ENCODE results near the gene CDKAL1. TPM values are rescaled to one million over a fixed set of nuclear protein-coding genes. Genes with fewer than 3 reads are reported as not detected.

CDKAL1 gene
- total and polyA plus RNA-seq, 2 donors (not counting 3 experiments of a cell fraction or from before 2014, with no cell fraction given), result 6.1 to 20.5 TPM

DNA sequence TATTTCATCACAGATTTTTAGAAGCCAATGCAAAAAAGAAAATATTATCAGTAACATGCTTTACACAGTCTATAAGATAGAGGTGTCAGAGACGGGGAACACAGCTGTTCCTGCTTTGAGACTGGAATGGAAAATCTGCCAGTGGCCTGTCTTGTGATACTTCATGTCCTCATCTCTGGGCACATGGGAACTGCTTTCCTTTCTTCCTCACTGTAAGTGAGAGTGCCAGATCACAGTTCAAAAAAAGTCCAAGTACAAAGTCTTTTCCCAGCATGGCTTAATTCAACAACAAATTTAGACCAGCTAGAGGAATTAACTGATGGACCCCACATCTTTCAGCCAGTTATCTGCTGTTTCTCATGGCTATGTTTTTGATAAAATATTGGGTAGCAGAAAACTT is 490.4 kb downstream of the CDKAL1 start:
- FAIRE-seq (no peak), DNase-seq (ENCODE audit: low read depth, low spot score) (peak; percentile 17)
- no peaks in the 10 kb centered on the region for H4K20me1 ChIP-seq (replicated peaks; ENCODE audit: control insufficient read depth, extremely low read depth, insufficient read depth, low read length)
- no peaks in the 10 kb centered on the region for H3K27me3 ChIP-seq (ENCODE audit: control insufficient read depth in 2 of 2, insufficient read depth in 2 of 2, low read length in 2 of 2)
- H3K9me1 ChIP-seq (replicated peaks; ENCODE audit: control insufficient read depth, extremely low read depth, insufficient read depth, low read length), result no peaks in the 10 kb centered on the region
- no peak overlapping the region for H3K9ac ChIP-seq (replicated peaks; ENCODE audit: extremely low read depth, insufficient read depth, low read length)
- H3K4me3 ChIP-seq (replicated peaks in 1 of 3; ENCODE audit: insufficient read depth in 1 of 3, low read depth in 1 of 3, low read length in 3 of 3), result no peak overlapping the region
- intact Hi-C loops (cut with micrococcal nuclease), result loop anchor here (5.0 kb wide), 1 partner anchor 43 kb away; no protein-coding TSS in a partner anchor
- H3K4me2 ChIP-seq (ENCODE audit: insufficient read depth, low read length), result no peak overlapping the region
- H3K27ac ChIP-seq (ENCODE audit: insufficient read depth, low read depth, low read length), result no peak overlapping the region
- no peaks in the 10 kb centered on the region for H3K79me2 ChIP-seq (ENCODE audit: control insufficient read depth, insufficient read depth, low read length)
- no peaks in the 10 kb centered on the region for H3K9me3 ChIP-seq (replicated peaks; ENCODE audit: control insufficient read depth, insufficient read depth, low read length)
- no TSS peak for BruUV-seq (replicated peaks)
- dilution Hi-C loops (cut with MboI; ENCODE audit: extremely low pct_ligation_motif_present, low sequenced_read_pairs), result no loop called here
- H3K36me3 ChIP-seq (ENCODE audit: control insufficient read depth in 2 of 2, extremely low read depth in 1 of 2, insufficient read depth in 2 of 2, low read length in 2 of 2), result no peaks in the 10 kb centered on the region
- peaks cover 40% of the 10 kb centered on the region for H3K4me1 ChIP-seq (ENCODE audit: control insufficient read depth, extremely low read depth, insufficient read depth, low read length)
- no peak overlapping the region for H2AFZ ChIP-seq (ENCODE audit: low read depth, low read length)
- no peak for TF ChIP-seq EZH2 (IDR thresholded peaks at IDR 0.05; ENCODE audit: borderline replicate concordance, low read depth, low read length, severe bottlenecking)
- no peak for TF ChIP-seq GATA2 (IDR thresholded peaks at IDR 0.05; ENCODE audit: insufficient read depth, insufficient read length, low read depth, low read length)
- ChIA-PET POLR2A (no interaction called here), CTCF (no interaction called here)

DNA sequence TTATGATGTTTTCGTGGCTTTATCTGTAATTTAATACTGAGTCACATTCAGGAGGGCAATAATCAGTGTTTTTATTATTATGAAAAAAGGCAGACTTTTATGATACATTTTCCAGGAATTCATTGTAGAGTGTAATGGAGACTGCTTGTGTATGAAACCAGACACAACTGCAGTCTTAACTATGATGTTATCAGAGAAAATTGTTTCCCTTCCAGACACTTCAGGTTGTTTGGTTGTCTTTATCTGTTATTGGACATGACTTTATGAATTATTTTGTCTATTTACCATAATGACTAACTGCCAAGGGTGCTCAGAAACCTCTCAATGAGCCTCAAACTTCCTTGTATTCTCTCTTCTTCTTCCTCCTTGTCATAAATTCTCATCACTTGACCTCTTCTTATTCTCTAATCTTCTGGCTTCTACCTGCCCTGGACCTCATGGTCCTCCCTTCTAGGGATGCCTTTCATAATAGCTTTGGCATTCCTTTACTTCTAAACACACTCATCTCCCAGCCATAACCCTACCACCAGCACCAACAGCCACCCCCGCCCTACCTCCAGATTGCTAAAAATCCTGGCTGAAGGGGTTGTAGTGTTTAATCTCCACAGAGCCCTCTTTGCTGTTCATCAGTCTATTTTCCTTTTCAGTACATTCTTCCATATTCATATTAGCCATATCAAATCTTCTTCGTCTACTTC is 492.5 kb downstream of the CDKAL1 start:
- H4K20me1 ChIP-seq (replicated peaks; ENCODE audit: control insufficient read depth, extremely low read depth, insufficient read depth, low read length), result no peaks in the 10 kb centered on the region
- H2AFZ ChIP-seq (ENCODE audit: low read depth, low read length), result no peak overlapping the region
- H3K9ac ChIP-seq (replicated peaks; ENCODE audit: extremely low read depth, insufficient read depth, low read length), result peak overlapping the region; percentile 59
- intact Hi-C loops (cut with micrococcal nuclease) (loop anchor here (1.0 to 5.0 kb wide), 6 partner anchors 22 to 161 kb away; no protein-coding TSS in a partner anchor), dilution Hi-C loops (cut with MboI; ENCODE audit: extremely low pct_ligation_motif_present, low sequenced_read_pairs) (no loop called here)
- ChIA-PET POLR2A (no interaction called here), CTCF (interaction anchor here (1.0 kb wide), 1 partner anchor 561 kb away, joined by 3 read pairs; no protein-coding TSS in a partner anchor)
- H3K79me2 ChIP-seq (ENCODE audit: control insufficient read depth, insufficient read depth, low read length), result no peaks in the 10 kb centered on the region
- DNase-seq (ENCODE audit: low read depth, low spot score) (peak; percentile 90), FAIRE-seq (peak; percentile 56)
- no peaks in the 10 kb centered on the region for H3K36me3 ChIP-seq (ENCODE audit: control insufficient read depth in 2 of 2, extremely low read depth in 1 of 2, insufficient read depth in 2 of 2, low read length in 2 of 2)
- BruUV-seq (replicated peaks), result no TSS peak
- H3K4me1 ChIP-seq (ENCODE audit: control insufficient read depth, extremely low read depth, insufficient read depth, low read length), result peaks cover 40% of the 10 kb centered on the region
- H3K27me3 ChIP-seq (ENCODE audit: control insufficient read depth in 2 of 2, insufficient read depth in 2 of 2, low read length in 2 of 2), result no peaks in the 10 kb centered on the region
- no peak for TF ChIP-seq EZH2 (IDR thresholded peaks at IDR 0.05; ENCODE audit: borderline replicate concordance, low read depth, low read length, severe bottlenecking)
- TF ChIP-seq, protein P1, sequence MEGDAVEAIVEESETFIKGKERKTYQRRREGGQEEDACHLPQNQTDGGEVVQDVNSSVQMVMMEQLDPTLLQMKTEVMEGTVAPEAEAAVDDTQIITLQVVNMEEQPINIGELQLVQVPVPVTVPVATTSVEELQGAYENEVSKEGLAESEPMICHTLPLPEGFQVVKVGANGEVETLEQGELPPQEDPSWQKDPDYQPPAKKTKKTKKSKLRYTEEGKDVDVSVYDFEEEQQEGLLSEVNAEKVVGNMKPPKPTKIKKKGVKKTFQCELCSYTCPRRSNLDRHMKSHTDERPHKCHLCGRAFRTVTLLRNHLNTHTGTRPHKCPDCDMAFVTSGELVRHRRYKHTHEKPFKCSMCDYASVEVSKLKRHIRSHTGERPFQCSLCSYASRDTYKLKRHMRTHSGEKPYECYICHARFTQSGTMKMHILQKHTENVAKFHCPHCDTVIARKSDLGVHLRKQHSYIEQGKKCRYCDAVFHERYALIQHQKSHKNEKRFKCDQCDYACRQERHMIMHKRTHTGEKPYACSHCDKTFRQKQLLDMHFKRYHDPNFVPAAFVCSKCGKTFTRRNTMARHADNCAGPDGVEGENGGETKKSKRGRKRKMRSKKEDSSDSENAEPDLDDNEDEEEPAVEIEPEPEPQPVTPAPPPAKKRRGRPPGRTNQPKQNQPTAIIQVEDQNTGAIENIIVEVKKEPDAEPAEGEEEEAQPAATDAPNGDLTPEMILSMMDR (IDR thresholded peaks at IDR 0.05; ENCODE audit: extremely low read depth in 1 of 2, insufficient read depth in 1 of 2, low read depth in 1 of 2, low read length in 2 of 2), result no peak
- peak; percentile 38 for TF ChIP-seq JUN (IDR thresholded peaks at IDR 0.05; ENCODE audit: borderline replicate concordance, insufficient read depth, insufficient read length, low read depth)
- TF ChIP-seq POLR2A (IDR thresholded peaks at IDR 0.05; ENCODE audit: low read depth, low read length), result peak; percentile 32
- no peak for TF ChIP-seq MAX (IDR thresholded peaks at IDR 0.05; ENCODE audit: insufficient read depth, insufficient read length)
- TF ChIP-seq POLR2AphosphoS5 (IDR thresholded peaks at IDR 0.05; ENCODE audit: insufficient read depth, low read depth, low read length), result peak; percentile 64
- no peak for TF ChIP-seq MYC (IDR thresholded peaks at IDR 0.05; ENCODE audit: low read depth, low read length)
- peak; percentile 55 for TF ChIP-seq FOS (IDR thresholded peaks at IDR 0.05; ENCODE audit: borderline replicate concordance, insufficient read depth, low read length)
- peak; percentile 91 for TF ChIP-seq GATA2 (IDR thresholded peaks at IDR 0.05; ENCODE audit: insufficient read depth, insufficient read length, low read depth, low read length)
- peak overlapping the region; percentile 96 for H3K27ac ChIP-seq (ENCODE audit: insufficient read depth, low read depth, low read length)
- H3K9me1 ChIP-seq (replicated peaks; ENCODE audit: control insufficient read depth, extremely low read depth, insufficient read depth, low read length), result no peaks in the 10 kb centered on the region
- H3K4me2 ChIP-seq (ENCODE audit: insufficient read depth, low read length), result peak overlapping the region; percentile 72
- H3K9me3 ChIP-seq (replicated peaks; ENCODE audit: control insufficient read depth, insufficient read depth, low read length), result no peaks in the 10 kb centered on the region
- H3K4me3 ChIP-seq (replicated peaks in 1 of 3; ENCODE audit: insufficient read depth in 1 of 3, low read depth in 1 of 3, low read length in 3 of 3), result peak overlapping the region in 1 of 3 experiments; percentile 8
